Measurements from ENCODE around the gene DLAT.
"Not testable (repeated sequence)": the region's sequence is repeated elsewhere in the genome, so short reads cannot be mapped to it uniquely, and the experiment has no call there.

DLAT gene

GRCh38 chr11:112051768-112052167, 26.6 kb downstream of the DLAT start:
- DNase-seq = no peak

- DNase-seq = no peak
Observed at GRCh38 chr11:112057170-112057569, 32.0 kb downstream of the DLAT start.

- no peak for DNase-seq
Observed at GRCh38 chr11:112058103-112058502, 32.9 kb downstream of the DLAT start.

DNA sequence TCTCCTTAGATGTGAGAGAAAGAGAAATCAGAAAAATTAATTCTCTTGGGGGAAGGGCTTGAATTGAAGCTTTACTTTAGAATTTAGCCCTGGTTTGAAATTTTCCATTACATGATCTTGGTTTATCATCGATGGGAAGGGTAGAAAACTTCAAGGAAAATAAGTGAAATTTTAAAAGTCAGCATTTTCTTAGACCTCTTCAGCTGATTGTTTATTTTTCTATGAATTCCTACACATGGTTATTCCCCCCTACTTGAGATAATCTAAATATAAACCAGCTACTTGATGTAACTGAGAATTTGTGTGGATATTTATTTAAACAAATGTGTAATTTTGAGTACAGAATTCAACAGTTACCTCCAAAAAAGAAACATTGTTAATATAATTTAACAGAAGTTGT, 37.7 kb downstream of the DLAT start:
- no peak for DNase-seq

- DNase-seq = peak; percentile 82
Observed at GRCh38 chr11:112073941-112074811, 49.0 kb downstream of the DLAT start, which contains the start of the genes NKAPD1 and PIH1D2. TSS of gene NKAPD1 (plus strand) at chr11:112074299. CDS start at chr11:112075575, 1,276 bp downstream. TSS of gene PIH1D2 (minus strand) at chr11:112074017. CDS start at chr11:112073174, 843 bp downstream.

DNA sequence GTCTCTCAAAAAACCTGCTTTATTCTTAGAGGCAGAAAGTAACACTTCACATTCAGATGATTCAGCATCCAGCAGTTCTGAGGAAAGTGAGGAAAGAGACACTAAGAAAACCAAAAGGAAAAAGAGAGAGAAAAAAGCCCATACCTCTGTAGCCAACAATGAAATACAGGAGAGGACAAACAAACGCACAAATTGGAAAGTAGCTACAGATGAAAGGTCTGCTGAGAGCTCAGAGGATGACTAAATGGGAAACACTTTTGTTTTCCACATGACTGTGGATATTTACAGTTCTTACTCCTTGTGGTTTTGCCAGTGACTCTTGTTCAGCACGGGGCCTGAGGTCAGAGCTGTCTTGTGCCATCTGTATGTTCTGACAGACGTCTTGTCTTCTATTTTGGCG, 57.5 kb downstream of the DLAT start:
- peak; percentile 20 for DNase-seq

DNA sequence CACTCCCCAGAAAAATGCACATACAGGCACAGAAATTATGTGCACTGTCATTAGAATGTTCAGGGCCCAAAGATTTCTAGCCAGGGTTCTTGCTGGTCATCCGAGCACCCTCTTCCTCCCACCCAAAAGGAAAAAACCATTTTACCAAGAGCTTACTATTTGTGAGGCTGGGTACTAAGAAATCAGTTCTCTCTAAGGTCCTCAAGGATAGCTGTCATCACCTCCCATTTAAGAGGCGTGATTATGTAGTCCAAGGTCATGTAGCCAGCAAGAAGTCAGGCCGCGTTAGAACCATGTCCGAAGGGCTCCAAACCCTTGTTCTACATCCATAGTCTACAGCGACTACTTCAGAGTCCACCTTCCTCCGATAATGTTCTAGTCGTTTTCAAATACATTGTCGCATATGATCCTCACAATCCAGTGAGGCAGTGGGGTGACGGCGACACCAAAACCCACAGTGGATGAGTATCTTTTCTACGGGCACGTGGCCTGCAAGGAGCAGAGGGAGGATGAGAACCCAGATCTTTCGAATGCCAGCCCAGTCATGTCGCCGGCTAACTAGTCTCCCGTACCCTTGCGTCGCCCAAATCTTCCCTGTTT, 60.7 kb downstream of the DLAT start:
- DNase-seq = peak; percentile 49

- peak; percentile 95 for DNase-seq
Observed at GRCh38 chr11:112086422-112087191, 61.4 kb downstream of the DLAT start, which contains the start of the genes SDHD and TIMM8B. TSS of gene SDHD (plus strand) at chr11:112086873. CDS start at chr11:112086908, 35 bp downstream. TSS of gene TIMM8B (minus strand) at chr11:112086756. CDS start at chr11:112086723, 33 bp downstream.

GRCh38 chr11:112087212-112087611, 62.0 kb downstream of the DLAT start:
- DNase-seq = no peak

- not testable (repeated sequence) for DNase-seq
Observed at GRCh38 chr11:112095302-112095701, 70.1 kb downstream of the DLAT start.

DNA sequence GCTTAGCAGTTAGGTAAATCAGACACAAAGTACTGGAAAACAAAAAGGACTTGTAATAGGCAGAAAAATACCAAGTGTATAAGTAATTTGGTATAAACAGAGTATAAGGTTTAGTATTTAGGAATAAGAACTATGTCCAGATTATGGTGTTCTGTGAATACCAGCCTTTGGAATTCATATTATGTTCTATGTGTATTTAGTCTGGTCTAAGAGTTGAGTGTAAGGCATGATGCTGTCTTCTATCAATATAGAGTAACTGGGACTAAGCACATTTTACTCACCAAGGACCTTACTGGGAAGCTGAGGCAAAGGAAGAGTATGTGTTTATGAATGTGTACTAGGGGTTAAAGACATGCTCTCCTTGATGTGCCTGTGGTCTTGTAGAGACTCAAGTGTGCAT, 71.0 kb downstream of the DLAT start:
- no peak for DNase-seq

GRCh38 chr11:112097734-112098528, 72.7 kb downstream of the DLAT start:
- DNase-seq = no peak

DNA sequence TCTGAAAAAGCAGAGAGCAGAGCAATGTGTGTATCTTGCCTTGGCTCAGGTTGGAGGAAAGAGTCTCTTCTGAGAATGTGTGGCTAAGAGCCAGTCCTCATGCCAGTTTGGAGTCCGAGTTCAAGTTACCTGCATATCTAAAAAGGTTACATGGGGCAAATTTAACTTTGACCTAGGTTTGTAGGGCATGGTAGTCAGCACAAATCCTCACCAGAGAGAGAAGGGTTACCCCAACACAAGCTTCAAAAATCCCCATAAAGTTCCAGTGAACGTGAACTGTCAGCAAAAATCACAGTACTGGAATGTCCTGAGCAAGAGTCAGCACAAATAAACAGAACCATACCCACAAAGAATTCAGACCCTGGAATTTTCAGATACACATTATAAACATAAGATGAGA, 75.3 kb downstream of the DLAT start:
- DNase-seq = no peak

DNA sequence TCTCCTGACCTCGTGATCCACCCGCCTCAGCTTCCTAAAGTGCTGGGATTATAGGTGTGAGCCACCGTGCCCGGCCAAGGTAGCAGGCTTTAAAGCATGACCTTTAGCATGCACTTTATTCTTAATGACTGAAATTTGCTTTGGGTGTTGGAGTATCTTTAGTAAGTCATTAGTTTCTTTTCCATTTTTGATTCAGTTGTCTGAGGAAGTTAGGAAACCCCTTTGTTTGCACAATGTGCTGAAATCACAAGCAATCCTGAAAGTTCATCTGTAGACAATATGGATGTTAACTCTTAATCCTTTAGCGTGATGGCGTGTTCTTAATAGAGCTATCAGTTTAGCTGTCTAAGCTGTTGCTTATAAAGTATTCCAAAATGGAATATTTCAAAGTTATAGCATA, 78.2 kb downstream of the DLAT start:
- no peak for DNase-seq

GRCh38 chr11:112106070-112106469, 80.9 kb downstream of the DLAT start:
- no peak for DNase-seq

All from activated naive CD4-positive, alpha-beta T cell treated with Interleukin-2 at 50 U/mL for 16 hours (primary cell).